OCI-LY7 (cell line): ENCODE results near the gene MMAB. TPM values are rescaled to one million over a fixed set of nuclear protein-coding genes. Genes with fewer than 3 reads are reported as not detected.

ENCODE experiments used
- BruUV-seq: library from RNA; stranded (reverse); fragments of 400-500 nt; replicated peaks from 2 replicates; lab custom pipeline; 2021; lab: Mats Ljungman, UMichigan
- CTCF ChIA-PET: fragments of 300-600 bp; sonication (Branson Sonifier 250); formaldehyde crosslinking; loops from one replicate; lab custom pipeline; 2022; ENCODE audit warnings: antibody characterized with exemption; ENCODE audit not compliant: unreplicated experiment; lab: Charles Lee
- POLR2A ChIA-PET: fragments of 300-600 bp; sonication (Branson Sonifier 250); formaldehyde crosslinking; loops from one replicate; lab custom pipeline; 2022; ENCODE audit warnings: antibody characterized with exemption; lab: Charles Lee
- DNase-seq: peaks from one replicate; pipeline ENCODE4 v3.0.0-alpha.2; 2015; ENCODE audit warnings: low spot score
- H2AFZ ChIP-seq: fragments of 200-600 bp; sonication (generic), shearing (Covaris generic); 2 replicates; pipeline ENCODE4 v1.6.1; 2014; ENCODE audit warnings: mild to moderate bottlenecking, antibody characterized with exemption, low read length, moderate library complexity
- H3K27ac ChIP-seq: fragments of 200-600 bp; sonication (generic); 2 replicates; pipeline ENCODE4 v1.5.1; 2014; ENCODE audit warnings: mixed run types, low read depth, mild to moderate bottlenecking, moderate library complexity, low read length, inconsistent platforms; ENCODE audit not compliant: poor library complexity, severe bottlenecking
- H3K36me3 ChIP-seq: fragments of 200-600 bp; sonication (generic); 2 replicates; pipeline ENCODE4 v1.6.1; 2014; ENCODE audit warnings: mild to moderate bottlenecking, antibody characterized with exemption, low read length, moderate library complexity, mixed read lengths; ENCODE audit not compliant: insufficient read depth
- H3K4me1 ChIP-seq: fragments of 200-600 bp; sonication (generic); 2 replicates; pipeline ENCODE4 v1.5.1; 2014; ENCODE audit warnings: mild to moderate bottlenecking, low read length; ENCODE audit not compliant: insufficient read depth, poor library complexity, severe bottlenecking
- H3K4me2 ChIP-seq: fragments of 200-600 bp; sonication (generic); 2 replicates; pipeline ENCODE4 v1.6.1; 2014; ENCODE audit warnings: mild to moderate bottlenecking, low read length
- H3K4me3 ChIP-seq: fragments of 200-600 bp; sonication (generic); 2 replicates; pipeline ENCODE4 v1.5.1; 2014; ENCODE audit warnings: mild to moderate bottlenecking, low read depth, low read length; ENCODE audit not compliant: poor library complexity, severe bottlenecking
- H3K79me2 ChIP-seq: fragments of 200-600 bp; sonication (generic); 2 replicates; pipeline ENCODE4 v1.6.1; 2016; ENCODE audit warnings: low read depth, mild to moderate bottlenecking, low read length, moderate library complexity, mixed read lengths; ENCODE audit not compliant: insufficient read depth
- H3K9me2 ChIP-seq: fragments of 200-600 bp; sonication (generic); 2 replicates; pipeline ENCODE4 v1.6.1; 2016; ENCODE audit warnings: mild to moderate bottlenecking, low read length, mixed read lengths; ENCODE audit not compliant: insufficient read depth
- H3K9me3 ChIP-seq: fragments of 200-600 bp; sonication (generic); 2 replicates; pipeline ENCODE4 v1.6.1; 2014; ENCODE audit warnings: mild to moderate bottlenecking, mixed run types, low read length, mixed read lengths
- H4K20me1 ChIP-seq: fragments of 200-600 bp; sonication (generic); 2 replicates; pipeline ENCODE4 v1.6.1; 2014; ENCODE audit warnings: mild to moderate bottlenecking, antibody characterized with exemption, low read length, moderate library complexity, mixed read lengths; ENCODE audit not compliant: insufficient read depth
- EZH2phosphoT487 ChIP-seq: fragments of 200-600 bp; sonication (generic); IDR thresholded peaks from 2 replicates; pipeline ENCODE4 v1.6.1; 2018; ENCODE audit warnings: low read depth, borderline replicate concordance, mild to moderate bottlenecking, mixed run types, antibody characterized with exemption, low read length, moderate library complexity, mixed read lengths
- intact Hi-C: fragments of 100-400 bp; cut with micrococcal nuclease; formaldehyde crosslinking; loops from one replicate; pipeline ENCODE4 v1.10.0; 2022; ENCODE audit not compliant: unreplicated experiment
- total RNA-seq, 2 experiments: library from RNA; depleted of rRNA in 1 of 2; stranded (reverse); fragments of >200 nt in 1 of 2; shearing (Covaris generic) in 1 of 2; gene quantifications; 2 replicates each; pipeline ENCODE4 v1.2.3, GENCODE V29; 2014 to 2022
- TF ChIP-seq, protein P1 (sequence below): fragments of 200-600 bp; sonication (generic); conservative IDR thresholded peaks from 2 replicates; pipeline ENCODE4 v1.5.1; 2014; ENCODE audit warnings: mild to moderate bottlenecking, antibody characterized with exemption, low read length, moderate library complexity, mixed read lengths

Gene MMAB
- total RNA-seq, 2 experiments from 2014 or later = 59.8 to 90.0 TPM

DNA sequence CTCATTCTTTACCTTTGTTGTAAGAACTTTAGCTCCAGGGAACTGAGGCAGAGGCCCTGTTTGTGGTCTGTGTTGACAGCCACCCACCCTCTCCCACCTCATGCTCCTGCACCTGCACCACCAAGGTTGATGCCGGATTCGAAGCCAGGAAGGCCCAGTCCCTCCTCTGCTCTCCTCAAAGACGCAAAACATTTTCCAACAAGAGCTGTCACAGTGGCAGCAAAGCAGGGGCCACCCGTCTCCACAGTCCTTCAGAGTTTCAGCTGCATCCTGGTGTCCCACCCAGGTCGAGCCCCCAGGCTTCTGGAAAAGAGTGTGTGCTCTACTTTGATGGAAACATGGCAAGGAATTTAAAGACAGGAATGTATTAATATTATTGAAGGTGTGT, 37.4 kb downstream of the MMAB start:
- Histone ChIP-seq H3K36me3 (no peaks in the 10 kb centered on the region), H3K27ac (no peak overlapping the region), H2AFZ (no peak overlapping the region), H3K4me2 (no peak overlapping the region), H4K20me1 (no peaks in the 10 kb centered on the region), H3K9me3 (no peaks in the 10 kb centered on the region), H3K4me3 (no peak overlapping the region), H3K9me2 (no peaks in the 10 kb centered on the region), H3K79me2 (no peaks in the 10 kb centered on the region), H3K4me1 (no peaks in the 10 kb centered on the region)
- BruUV-seq = no TSS peak
- CTCF ChIA-PET = no interaction called here
- intact Hi-C loops = no loop called here
- no peak for TF ChIP-seq EZH2phosphoT487
- POLR2A ChIA-PET = no interaction called here
- DNase-seq = no peak

DNA sequence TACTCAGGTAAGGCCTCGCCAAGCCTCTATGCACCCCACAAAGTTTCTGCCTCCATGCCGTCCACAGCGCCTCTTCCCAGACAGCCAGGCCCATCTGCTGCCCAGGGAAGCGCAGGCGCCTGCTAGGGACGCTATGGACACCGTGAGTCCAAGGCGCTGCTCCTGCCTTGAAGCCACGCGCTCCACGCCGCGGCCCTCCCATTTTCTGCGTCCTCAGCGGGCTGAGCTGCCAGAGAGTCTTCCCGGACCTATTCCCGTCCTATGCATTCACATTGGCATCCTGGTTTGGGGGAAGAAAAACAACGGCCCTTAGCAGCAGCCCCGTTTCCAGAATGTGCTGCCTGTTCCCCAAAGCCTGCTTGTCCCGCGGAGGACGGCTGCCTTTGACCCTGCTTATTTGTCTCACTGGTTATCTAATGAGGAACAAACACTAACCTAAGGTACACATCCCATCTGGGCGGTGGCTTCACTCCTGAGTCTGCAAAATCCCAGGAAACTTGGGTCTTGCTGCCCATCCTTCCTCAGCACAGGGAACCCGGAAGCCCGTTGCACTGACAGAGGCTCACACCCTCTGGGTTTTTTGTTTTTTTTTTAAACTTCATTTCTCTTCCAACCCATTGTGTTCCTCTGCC, 38.0 kb downstream of the MMAB start:
- Histone ChIP-seq H3K4me3 (no peak overlapping the region), H3K9me3 (no peaks in the 10 kb centered on the region), H3K79me2 (no peaks in the 10 kb centered on the region), H4K20me1 (no peaks in the 10 kb centered on the region), H3K4me1 (no peaks in the 10 kb centered on the region), H3K4me2 (no peak overlapping the region), H3K27ac (no peak overlapping the region), H3K9me2 (no peaks in the 10 kb centered on the region), H2AFZ (no peak overlapping the region), H3K36me3 (no peaks in the 10 kb centered on the region)
- ChIA-PET POLR2A (no interaction called here), CTCF (no interaction called here)
- BruUV-seq = no TSS peak
- intact Hi-C loops = no loop called here
- DNase-seq = no peak
- TF ChIP-seq, protein P1, sequence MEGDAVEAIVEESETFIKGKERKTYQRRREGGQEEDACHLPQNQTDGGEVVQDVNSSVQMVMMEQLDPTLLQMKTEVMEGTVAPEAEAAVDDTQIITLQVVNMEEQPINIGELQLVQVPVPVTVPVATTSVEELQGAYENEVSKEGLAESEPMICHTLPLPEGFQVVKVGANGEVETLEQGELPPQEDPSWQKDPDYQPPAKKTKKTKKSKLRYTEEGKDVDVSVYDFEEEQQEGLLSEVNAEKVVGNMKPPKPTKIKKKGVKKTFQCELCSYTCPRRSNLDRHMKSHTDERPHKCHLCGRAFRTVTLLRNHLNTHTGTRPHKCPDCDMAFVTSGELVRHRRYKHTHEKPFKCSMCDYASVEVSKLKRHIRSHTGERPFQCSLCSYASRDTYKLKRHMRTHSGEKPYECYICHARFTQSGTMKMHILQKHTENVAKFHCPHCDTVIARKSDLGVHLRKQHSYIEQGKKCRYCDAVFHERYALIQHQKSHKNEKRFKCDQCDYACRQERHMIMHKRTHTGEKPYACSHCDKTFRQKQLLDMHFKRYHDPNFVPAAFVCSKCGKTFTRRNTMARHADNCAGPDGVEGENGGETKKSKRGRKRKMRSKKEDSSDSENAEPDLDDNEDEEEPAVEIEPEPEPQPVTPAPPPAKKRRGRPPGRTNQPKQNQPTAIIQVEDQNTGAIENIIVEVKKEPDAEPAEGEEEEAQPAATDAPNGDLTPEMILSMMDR = no peak
- no peak for TF ChIP-seq EZH2phosphoT487

DNA sequence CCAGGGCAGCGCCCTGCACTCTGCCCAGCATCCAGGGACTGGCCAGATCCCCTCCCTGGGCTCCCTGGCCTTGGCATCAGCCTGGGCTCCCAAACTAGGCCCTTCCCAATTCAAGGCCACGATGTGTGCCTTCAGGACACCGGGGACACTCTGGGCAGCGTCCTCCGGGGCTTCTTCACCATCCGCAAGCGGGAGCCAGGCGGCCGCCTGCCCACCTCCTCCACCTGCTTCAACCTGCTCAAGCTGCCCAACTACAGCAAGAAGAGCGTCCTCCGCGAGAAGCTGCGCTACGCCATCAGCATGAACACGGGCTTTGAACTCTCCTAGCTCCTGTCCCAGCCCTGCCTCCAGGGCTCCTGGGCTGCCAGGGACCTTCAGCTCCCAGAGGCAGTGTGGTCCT, 38.8 kb downstream of the MMAB start:
- Histone ChIP-seq H2AFZ (no peak overlapping the region), H3K4me2 (no peak overlapping the region), H3K9me3 (no peaks in the 10 kb centered on the region), H3K9me2 (no peaks in the 10 kb centered on the region), H3K36me3 (no peaks in the 10 kb centered on the region), H3K27ac (no peak overlapping the region), H3K4me3 (no peak overlapping the region), H4K20me1 (no peaks in the 10 kb centered on the region), H3K4me1 (no peaks in the 10 kb centered on the region), H3K79me2 (no peaks in the 10 kb centered on the region)
- no TSS peak for BruUV-seq
- intact Hi-C loops = no loop called here
- no peak for TF ChIP-seq EZH2phosphoT487
- TF ChIP-seq, protein P1 = no peak
- no peak for DNase-seq
- POLR2A ChIA-PET = no interaction called here
- CTCF ChIA-PET = interaction anchor here (0.6 kb wide), 1 partner anchor 104 kb away, joined by 3 read pairs; no protein-coding TSS in a partner anchor
